Right ventricle myocardium superior (tissue), 1 donor: Measurements from ENCODE around the gene MRPL2. TPM values are rescaled to one million over a fixed set of nuclear protein-coding genes. Genes with fewer than 3 reads are reported as not detected.

Experiments used
- ATAC-seq: fragments of 200-7000 bp; cut with Tn5 transposase; one replicate; pipeline ENCODE4 v1.9.1; 2020; ENCODE audit warnings: mild to moderate bottlenecking; ENCODE audit not compliant: poor library complexity
- DNase-seq: peaks from one replicate; pipeline ENCODE4 v3.0.0-alpha.2; 2020
- intact Hi-C: fragments of 100-400 bp; cut with DNase I; formaldehyde crosslinking; loops from one replicate; pipeline ENCODE4 v1.11.2; 2022
- total RNA-seq: library from RNA; stranded (reverse); fragmentation: NEBNext Ultra II Directional; extraction: Animal tissue kit (Norgen Biotek cat#: 25700); gene quantifications from one replicate; pipeline ENCODE4 v1.2.1, GENCODE V29; 2021
- donor health status: DM: no; HTN: yes; CAD: no; lungs with severe emphysema.

Gene MRPL2
- total RNA-seq, 1 donor from 2014 or later, result 107 TPM

DNA sequence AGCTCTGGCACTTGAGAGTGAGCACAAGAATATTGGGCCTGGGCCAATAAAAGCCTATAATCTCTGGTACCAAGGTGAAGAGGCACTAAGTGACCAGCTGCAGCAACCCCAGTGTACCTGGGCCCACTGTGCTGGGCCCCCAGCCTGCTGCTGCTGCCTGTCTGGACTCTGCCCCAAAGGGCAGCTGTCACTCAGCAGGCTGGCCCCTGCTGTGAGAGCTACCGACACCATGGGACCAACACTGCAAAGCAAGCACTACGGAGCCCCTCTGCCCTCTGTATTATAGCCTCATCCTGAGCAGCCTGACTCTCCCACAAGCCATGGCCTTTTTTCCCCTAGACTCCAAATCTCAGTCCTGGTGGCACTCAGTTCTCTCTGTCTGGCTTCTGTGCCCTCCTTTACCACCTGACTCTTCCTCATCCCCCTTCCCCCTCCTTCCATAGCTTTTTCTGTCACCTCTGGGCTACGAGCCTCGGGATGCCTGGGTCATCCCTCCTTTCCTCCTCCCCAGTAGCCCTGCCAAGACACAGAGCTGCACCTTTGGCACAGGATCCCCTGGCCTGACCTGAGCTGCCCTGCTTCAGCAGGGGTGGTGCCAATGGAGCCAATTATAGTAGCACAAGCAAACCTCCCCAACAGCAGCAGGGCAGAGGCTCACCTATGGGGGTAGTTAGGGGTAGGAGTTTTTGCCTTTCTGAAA lies 23.6 kb downstream of the MRPL2 start:
- intact Hi-C loops, result no loop called here
- DNase-seq (peak; percentile 79), ATAC-seq (peak; percentile 93)

DNA sequence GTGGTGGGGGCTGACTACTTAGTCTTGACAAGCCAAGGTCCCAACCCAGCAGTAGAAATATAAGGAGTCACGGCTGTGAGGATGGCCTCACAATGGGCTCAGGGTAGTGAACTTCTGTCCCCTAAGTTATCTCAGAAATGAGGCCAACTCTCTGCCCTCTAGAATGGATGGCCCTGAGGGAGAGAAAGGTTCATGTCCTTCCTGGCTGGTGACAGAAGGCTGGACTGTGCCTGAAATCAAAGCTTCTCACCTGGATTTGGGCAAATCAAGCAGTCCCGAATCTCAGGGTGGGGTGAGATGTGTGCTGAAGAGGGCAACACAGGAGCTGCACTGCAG lies 25.1 kb downstream of the MRPL2 start:
- intact Hi-C loops, result no loop called here

DNA sequence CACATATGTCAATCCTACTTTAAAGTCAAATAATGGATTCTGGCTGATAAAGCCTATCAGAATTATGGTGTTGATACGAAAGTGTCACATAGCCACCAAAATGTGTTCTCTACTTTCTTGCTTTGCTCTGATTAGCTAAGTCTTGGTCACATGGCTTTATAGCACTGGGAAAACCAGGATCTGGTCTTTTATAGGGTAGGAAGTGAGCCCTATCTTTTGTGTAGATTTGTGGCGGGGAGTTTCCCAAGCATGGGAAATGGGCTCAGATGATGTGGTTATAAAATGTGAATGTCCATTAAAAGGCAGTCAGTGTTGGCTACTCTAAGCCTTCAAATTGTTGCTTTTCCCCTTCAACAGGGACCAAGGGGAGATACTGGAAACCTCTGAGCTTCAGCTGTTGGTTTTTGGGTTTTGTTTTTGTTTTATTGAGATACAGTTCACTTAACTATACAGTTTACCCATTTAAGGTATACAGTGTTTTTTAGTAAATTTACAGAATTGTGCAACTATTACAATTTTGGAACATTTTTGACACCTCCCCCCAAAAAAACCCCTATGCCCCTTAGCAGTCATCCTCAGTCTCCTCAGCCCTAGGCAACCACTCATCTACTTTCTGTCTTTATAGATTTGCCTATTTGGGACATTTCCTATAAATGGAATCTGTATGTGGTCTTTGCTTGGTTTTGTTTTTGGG lies 25.6 kb downstream of the MRPL2 start:
- intact Hi-C loops, result no loop called here
- no peak for ATAC-seq

More for the DNA sequence above, 25.1 kb downstream of the MRPL2 start:
- DNase-seq (no peak), ATAC-seq (no peak)

DNA sequence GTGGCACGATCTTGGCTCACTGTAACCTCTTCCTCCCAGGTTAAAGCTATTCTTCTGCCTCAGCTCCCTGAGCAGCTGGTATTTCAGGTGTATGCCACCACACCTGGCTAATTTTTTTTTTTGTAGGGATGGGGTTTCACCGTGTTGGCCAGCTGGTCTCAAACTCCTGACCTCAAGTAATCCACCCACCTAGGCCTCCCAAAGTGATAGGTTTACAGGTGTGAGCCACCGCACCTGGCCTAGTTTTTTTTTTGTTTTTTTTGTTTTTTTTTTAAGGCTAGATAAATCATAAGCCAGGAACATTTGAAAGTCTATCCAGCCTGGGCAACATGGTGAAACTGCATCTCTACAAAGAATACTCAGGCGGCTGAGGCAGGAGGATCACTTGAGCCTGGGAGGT lies 26.9 kb downstream of the MRPL2 start:
- DNase-seq, result no peak
- intact Hi-C loops, result no loop called here
- ATAC-seq, result no peak

More for the DNA sequence above, 25.6 kb downstream of the MRPL2 start:
- DNase-seq, result no peak

DNA sequence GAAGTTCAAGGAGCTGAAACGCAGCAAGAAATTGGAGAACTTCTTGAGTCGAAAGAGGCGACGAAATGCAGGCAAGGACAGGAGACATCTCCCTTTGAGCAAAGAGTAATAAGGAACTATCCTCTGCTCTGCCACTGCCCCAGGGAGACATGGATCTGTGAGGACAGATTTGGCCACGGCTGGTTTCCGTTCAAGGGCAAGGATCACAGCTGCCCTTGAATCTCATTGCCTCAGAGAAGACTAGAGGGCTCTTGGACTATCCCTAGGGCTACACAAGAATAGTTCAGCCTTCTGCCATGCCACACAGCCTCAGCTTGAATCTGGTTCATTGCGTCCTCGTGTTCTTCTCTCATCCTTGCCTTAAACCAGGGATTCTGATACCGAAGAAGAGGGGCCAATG lies 30.1 kb downstream of the MRPL2 start:
- no peak for ATAC-seq
- intact Hi-C loops, result no loop called here

DNA sequence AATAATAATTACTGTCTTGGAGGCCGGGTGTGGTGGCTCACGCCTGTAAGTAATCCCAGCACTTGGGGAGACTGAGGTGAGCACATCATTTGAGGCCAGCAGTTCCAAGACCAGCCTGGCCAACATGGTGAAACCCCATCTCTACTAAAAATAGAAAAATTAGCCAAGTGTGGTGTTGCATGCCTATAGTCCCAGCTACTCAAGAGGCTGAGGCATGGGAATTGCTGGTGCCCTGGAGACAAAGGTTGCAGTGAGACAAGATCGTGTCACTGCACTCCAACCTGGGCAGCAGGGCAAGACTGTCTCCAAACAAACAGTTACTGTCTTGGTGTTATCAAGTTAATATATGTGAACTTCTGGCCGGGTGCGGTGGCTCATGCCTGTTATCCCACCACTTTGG lies 32.9 kb downstream of the MRPL2 start:
- intact Hi-C loops, result no loop called here
- DNase-seq (no peak), ATAC-seq (no peak)

More for the DNA sequence above, 30.1 kb downstream of the MRPL2 start:
- DNase-seq, result no peak

DNA sequence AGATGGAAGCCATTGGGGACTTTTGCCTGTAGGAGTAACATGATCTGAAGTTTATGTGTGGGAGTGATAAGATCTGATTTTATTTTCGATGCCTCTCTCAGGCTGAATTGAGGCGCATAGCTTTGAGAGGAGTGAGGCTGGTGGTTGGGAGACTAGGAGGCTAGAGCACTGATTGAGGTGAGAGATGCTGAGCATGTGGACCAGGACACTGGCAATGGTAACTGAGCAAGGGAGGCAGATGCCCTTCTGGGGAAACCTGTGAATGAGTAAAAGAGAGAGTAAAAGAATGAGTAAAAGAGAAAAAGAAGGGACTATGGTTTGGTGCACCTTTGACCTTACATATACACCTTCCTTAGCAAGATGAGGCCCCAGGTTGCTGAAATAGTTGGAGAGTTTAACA lies 34.8 kb downstream of the MRPL2 start:
- intact Hi-C loops, result loop anchor here (5.0 kb wide), 1 partner anchor 33 kb away; the partner anchor contains the start of genes KLC4 and MRPL2
- no peak for ATAC-seq
- no peak for DNase-seq

DNA sequence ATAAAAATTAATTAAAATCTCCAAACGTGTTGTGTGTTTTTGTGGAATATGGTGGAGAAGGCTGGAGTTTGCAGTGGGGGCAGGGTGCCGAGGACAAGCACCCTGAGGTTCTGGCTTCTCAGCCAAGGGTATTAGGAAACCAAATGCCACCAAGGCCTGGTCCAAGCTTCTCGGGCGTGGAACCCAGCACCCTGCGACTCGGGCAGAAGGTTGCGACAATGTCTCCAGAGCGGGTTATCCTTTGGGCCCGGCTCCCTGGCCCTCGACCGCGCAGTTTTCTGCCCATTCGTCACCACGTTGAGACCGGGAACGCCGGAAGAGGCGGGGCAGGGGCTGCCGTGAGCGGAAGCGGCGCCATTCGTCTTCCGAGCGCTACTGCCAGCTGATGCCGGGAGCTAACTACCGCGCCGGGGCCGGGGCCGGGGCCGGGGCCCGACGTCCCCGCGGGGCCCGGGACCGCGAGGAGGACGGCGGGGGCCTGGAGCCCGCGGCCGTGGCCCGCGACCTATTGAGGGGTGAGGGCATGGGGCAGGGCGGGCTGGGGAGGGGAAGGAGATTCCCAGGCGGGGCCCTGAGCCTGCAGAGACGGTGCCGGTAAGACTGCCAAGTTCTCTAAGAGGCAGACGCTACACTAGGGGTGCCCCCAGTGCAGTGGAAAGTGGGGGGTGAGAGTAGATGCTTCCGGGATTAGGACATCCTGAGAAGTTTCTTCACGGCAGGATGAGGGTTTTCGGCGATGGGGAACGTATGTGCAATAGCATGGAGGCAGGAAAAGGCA lies 37.8 kb downstream of the MRPL2 start, which contains the start of gene RRP36:
Gene RRP36, plus strand, starts transcription at position 354 of the 778 bp plus-strand sequence. Its CDS starts 32 bp downstream, at position 386.
- intact Hi-C loops, result loop anchor here (5.0 kb wide), 1 partner anchor 36 kb away; the partner anchor contains the start of genes KLC4 and MRPL2
- ATAC-seq (peak; percentile 84), DNase-seq (peak; percentile 92)

DNA sequence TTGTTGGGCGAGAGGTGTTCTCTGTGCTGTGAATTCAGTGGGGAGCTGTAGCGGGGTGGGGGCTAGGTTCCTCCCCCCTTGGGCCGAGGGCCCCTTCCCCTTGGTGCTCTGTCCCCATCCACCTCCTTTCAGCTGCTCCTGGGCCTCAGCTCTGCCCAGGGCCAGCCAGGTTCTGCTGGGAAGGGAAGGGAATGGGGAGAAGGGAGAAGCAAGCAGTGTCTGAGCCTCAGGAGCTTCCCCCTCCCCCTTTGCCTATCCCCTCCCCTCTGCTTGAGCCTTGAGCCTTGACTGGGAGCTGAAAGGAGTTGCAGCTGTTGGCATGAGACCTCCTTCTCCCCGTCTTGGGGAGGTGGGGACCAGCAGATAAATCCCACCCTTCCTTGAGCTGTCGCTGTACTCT lies 38.4 kb downstream of the MRPL2 start:
- DNase-seq, result no peak
- intact Hi-C loops, result loop anchor here (5.0 kb wide), 1 partner anchor 36 kb away; the partner anchor contains the start of genes KLC4 and MRPL2
- ATAC-seq, result no peak

DNA sequence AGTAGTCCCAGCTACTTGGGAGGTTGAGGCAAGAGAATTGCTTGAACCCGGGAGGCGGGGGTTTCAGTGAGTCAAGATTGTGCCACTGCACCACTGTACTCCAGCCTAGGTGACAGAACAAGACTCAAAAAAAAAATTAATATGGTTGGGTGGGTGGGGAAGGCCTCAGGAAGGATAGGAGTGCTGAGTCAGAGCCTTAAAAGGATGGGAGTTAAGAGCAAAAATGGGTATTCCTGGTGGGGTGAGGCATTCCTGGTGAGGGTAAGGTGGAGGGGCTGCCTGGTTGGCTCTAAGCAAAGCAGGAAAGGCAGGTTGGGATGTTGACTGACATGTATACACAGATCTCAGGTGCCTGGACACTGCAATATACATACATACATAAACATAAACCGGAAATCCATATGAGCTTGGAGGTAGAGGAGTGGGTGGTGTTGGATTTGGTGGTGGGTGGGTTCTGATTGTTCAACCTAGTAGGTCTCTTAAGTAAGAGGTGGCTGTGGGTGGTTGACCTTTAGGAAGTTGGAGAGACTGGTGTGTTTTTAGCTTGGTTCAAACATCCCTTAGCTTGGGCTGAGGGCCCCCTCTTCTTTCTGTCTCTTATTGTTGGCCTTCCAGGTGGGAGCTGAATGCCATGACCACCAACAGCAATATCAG lies 39.1 kb downstream of the MRPL2 start:
- ATAC-seq (no peak), DNase-seq (no peak)
- intact Hi-C loops, result loop anchor here (5.0 kb wide), 1 partner anchor 37 kb away; the partner anchor contains the start of genes KLC4 and MRPL2

DNA sequence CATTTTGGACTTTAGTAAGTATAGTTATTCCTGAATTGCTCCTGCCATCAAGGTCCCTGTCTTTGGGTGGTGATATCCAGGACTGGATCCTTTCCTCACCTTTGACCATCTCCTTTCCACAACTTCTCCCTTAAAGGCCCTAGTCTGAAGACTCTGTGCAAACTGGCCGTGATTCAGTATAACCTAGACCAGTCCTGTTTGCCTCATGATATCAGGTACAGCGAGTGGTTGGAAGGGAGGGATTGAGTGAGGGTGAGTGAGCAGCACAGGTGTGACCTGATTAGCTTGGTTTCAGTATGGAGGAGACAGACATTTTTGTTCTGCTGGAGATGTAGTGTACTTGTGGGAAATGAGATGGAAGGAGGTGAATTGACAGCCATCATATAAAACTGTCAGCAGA lies 40.1 kb downstream of the MRPL2 start:
- DNase-seq (no peak), ATAC-seq (no peak)
- intact Hi-C loops, result no loop called here

DNA sequence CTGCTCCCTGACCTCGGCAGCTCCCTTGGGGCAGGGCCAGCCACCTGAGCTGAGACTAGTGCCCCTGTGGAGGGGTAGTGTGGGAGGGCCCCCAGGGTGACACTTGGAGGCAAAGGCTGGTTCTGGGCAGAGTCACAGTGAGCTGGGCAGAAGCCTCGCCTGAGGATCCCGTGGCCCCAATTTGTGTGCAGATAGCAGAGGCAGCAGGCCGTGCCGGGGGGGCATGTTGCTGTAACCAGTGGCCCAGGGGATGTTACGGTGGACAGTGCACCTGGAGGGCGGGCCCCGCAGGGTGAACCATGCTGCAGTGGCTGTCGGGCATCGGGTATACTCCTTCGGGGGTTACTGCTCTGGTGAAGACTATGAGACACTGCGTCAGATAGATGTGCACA lies 42.3 kb downstream of the MRPL2 start:
- DNase-seq (peak; percentile 51), ATAC-seq (peak; percentile 2)
- intact Hi-C loops, result no loop called here

DNA sequence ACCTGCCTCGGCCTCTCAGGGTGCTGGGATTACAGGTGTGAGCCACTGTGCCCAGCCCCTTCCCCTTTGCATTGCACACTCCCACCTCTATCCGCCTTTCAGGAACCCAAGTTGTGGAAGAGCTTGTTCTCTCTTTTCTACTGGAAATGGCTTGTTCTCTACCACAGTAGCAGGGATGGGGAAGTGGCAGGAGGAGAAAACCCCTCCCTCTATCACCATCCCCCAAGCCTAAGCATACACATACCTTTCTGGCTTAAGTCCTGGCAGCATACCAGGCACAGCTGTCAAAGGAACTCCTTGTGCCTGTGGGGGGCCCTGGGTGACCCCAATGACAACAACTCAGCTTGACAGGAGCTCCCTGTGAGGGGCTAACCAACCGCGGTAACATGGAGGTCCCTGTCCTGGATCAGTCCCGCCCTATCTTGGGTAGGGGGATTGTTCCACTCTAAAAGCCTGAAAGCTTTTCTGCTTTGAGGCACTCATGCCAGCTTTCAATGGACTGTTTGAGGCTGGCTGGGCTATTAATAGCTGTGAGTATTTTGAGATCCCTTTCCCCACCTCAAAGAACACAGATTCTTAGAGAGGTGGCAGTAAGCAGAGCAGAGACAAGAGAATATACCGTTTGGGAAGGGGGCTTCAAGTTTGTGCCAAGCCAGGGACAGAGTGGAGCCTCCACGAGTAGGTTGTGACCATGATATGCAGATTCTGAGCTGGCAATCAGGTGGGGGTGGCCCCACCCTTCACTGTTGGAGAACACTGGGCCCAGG lies 42.9 kb downstream of the MRPL2 start:
- ATAC-seq, result peak; percentile 16
- intact Hi-C loops, result no loop called here
- peak; percentile 40 for DNase-seq

DNA sequence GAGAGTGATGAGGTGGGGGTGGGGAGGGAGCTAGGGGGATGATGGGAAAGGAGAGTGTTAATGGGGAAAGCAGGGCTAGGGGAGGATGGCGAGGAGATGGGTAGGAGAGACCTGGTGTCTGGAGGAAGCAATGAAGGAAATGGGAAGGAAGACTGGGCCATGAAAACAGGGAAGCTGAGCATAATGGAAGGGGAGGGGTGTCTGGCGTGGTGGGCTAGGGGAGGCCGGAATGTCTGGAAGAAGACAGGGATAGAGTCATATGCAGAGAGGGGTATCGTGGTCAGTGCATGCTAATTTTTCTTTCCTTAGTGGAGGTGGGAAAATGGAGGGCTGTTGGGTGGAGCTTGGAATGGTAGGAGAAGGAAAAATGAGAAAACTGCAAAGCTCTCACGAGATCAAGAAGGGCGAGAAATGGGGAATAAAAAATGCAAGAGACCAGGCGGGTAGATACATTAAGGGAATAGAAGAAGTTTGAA lies 44.8 kb downstream of the MRPL2 start:
- ATAC-seq, result no peak
- DNase-seq, result no peak
- intact Hi-C loops, result no loop called here

DNA sequence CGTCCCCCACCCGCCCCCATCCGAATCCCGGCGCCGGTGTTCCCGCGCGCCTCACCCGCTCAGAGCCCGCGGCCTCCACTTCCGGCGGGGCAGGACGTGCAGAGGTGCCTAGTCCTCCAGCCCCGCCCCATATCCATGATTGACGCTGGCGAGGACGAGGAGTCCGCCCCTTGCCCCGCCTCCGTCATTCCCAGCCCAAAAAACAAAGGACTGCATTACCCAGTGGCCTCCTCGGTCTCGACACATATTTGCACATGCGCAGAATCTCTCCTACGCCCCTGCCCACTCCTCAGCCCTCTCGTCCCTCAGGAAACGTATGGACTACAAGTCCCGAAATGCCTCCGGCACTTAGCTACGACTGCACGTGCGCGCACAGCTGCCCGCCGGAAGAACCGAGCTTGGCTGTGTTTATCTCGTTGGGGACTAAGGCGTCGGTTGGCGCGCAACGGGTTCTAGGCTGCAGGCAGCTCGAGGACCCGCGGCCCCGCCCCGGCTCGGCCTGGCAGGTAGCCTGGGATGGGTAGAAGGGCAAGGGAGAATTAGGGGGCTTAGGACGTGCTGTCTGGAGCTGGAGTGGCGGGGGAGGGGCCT lies 45.3 kb downstream of the MRPL2 start, which contains the start of the genes KLHDC3 and MEA1:
Gene KLHDC3, plus strand, starts transcription at position 407 of the 591 bp plus-strand sequence. CDS start 2,944 bp downstream, outside the sequence.
Gene MEA1, minus strand, starts transcription at position 104 of the 591 bp plus-strand sequence. CDS start 133 bp downstream, outside the sequence.
- DNase-seq (peak; percentile 99), ATAC-seq (peak; percentile 91)
- intact Hi-C loops, result loop anchor here (2.0 kb wide), 1 partner anchor 29 kb away; the partner anchor contains the start of gene PPP2R5D

DNA sequence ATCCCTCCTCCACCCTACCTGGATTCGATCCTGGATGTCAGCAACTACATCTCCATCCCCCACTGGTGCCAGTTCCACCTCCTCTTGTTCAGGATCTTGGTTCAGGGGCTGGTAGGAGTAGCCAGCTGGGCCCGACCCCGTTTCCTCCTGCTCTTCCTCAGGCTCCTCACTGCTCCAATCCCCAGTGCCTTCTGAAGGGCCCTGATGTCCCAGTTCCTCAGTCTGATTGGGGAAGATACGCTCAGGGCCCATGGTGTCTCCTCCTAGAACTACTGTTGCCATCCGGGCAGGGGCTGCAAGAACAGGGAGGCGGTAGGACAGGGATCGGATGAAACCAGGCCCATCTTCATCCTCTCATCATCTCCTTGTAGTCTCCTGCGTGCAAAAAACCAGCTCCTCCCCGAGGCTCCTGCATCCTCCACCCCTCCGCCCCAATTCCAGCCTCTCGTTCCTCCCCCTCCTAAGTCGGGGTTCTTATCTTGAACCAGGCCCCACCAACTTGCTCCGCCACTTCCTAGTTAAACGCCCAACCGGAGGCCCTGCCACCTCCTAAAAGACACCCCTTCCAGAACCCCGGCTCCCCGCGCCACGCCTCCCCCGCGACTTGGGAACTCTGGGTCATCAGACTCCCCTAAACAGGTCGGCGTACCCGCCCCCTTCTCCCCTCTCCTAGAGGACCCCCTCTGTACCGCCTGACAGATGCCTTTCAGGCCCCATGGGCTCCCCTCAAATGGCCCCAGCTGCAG lies 46.0 kb downstream of the MRPL2 start:
- intact Hi-C loops, result loop anchor here (2.0 kb wide), 1 partner anchor 28 kb away; the partner anchor contains the start of gene PPP2R5D
- no peak for ATAC-seq
- DNase-seq, result peak; percentile 35
